ENCODE data around the gene GALNT15. TPM values are rescaled to one million over a fixed set of nuclear protein-coding genes. Genes with fewer than 3 reads are reported as not detected.
A peak's percentile ranks its signal among the peaks of the same experiment; 100 is the strongest.

Gene GALNT15
- polyA plus RNA-seq, 1 donor (not counting 4 experiments of a cell fraction or from before 2014, with no cell fraction given): not detected

- peaks cover 23% of the 10 kb centered on the region for H3K4me1 ChIP-seq (ENCODE audit: control insufficient read depth, extremely low read depth, insufficient read depth, low read length)
- H3K4me3 ChIP-seq (ENCODE audit: control insufficient read depth in 2 of 3, extremely low read depth in 1 of 3, insufficient read depth in 2 of 3, low read depth in 1 of 3, low read length in 3 of 3): peak overlapping the region; percentile 83 to 91 (median 87)
- H3K4me2 ChIP-seq (ENCODE audit: control insufficient read depth, extremely low read depth, insufficient read depth, low read depth, low read length): peak overlapping the region; percentile 94
- TF ChIP-seq EZH2 (IDR thresholded peaks at IDR 0.05; ENCODE audit: low read length) (no peak), CTCF (optimal IDR thresholded peaks at IDR 0.05 in 1 of 3, IDR thresholded peaks at IDR 0.05 in 1 of 3, conservative IDR thresholded peaks at IDR 0.05 in 1 of 3; ENCODE audit: extremely low read depth in 1 of 3, insufficient read depth in 2 of 3, low read length in 3 of 3) (no peak)
- H3K27ac ChIP-seq (ENCODE audit: control insufficient read depth, insufficient read depth, low read length): peak overlapping the region; percentile 86
- dilution Hi-C loops (cut with MboI; ENCODE audit: extremely low pct_ligation_motif_present, low sequenced_read_pairs): no loop called here
- DNase-seq (ENCODE audit: low read depth, low spot score): no peak
- H3K27me3 ChIP-seq (ENCODE audit: control insufficient read depth, extremely low read depth, insufficient read depth, low read length): no peaks in the 10 kb centered on the region
- peaks cover 8 to 16% of the 10 kb centered on the region in 2 experiments for H3K36me3 ChIP-seq (ENCODE audit: control insufficient read depth in 2 of 2, extremely low read depth in 1 of 2, insufficient read depth in 2 of 2, low read length in 2 of 2)
- no peak for FAIRE-seq
- peak overlapping the region; percentile 93 for H3K9ac ChIP-seq (ENCODE audit: control insufficient read depth, extremely low read depth, insufficient read depth, low read length)
- peaks cover 63% of the 10 kb centered on the region for H3K79me2 ChIP-seq (ENCODE audit: control insufficient read depth, insufficient read depth, low read length)
- H3K9me3 ChIP-seq (ENCODE audit: control insufficient read depth, low read depth, low read length): no peaks in the 10 kb centered on the region
- H4K20me1 ChIP-seq (ENCODE audit: control insufficient read depth, extremely low read depth, insufficient read depth, low read length): no peaks in the 10 kb centered on the region
- H2AFZ ChIP-seq (ENCODE audit: control insufficient read depth, low read length): peak overlapping the region; percentile 97
- H3K9me1 ChIP-seq (ENCODE audit: control insufficient read depth, extremely low read depth, insufficient read depth, low read length): no peaks in the 10 kb centered on the region
These were observed 90.9 kb downstream of the GALNT15 start for GRCh38 chr3:16265455-16265786.

GRCh38 chr3:16266714-16267113 lies 92.2 kb downstream of the GALNT15 start:
- Histone ChIP-seq H4K20me1 (ENCODE audit: control insufficient read depth, extremely low read depth, insufficient read depth, low read length) (no peaks in the 10 kb centered on the region), H3K36me3 (ENCODE audit: control insufficient read depth in 2 of 2, extremely low read depth in 1 of 2, insufficient read depth in 2 of 2, low read length in 2 of 2) (peaks cover 5 to 10% of the 10 kb centered on the region in 2 experiments), H3K4me1 (ENCODE audit: control insufficient read depth, extremely low read depth, insufficient read depth, low read length) (peaks cover 23% of the 10 kb centered on the region), H3K9me1 (ENCODE audit: control insufficient read depth, extremely low read depth, insufficient read depth, low read length) (no peaks in the 10 kb centered on the region), H3K4me2 (ENCODE audit: control insufficient read depth, extremely low read depth, insufficient read depth, low read depth, low read length) (peak overlapping the region; percentile 94), H3K4me3 (ENCODE audit: control insufficient read depth in 2 of 3, extremely low read depth in 1 of 3, insufficient read depth in 2 of 3, low read depth in 1 of 3, low read length in 3 of 3) (peak overlapping the region; percentile 83 to 91 (median 87)), H3K79me2 (ENCODE audit: control insufficient read depth, insufficient read depth, low read length) (peaks cover 57% of the 10 kb centered on the region), H3K27me3 (ENCODE audit: control insufficient read depth, extremely low read depth, insufficient read depth, low read length) (no peaks in the 10 kb centered on the region), H3K27ac (ENCODE audit: control insufficient read depth, insufficient read depth, low read length) (peak overlapping the region; percentile 86), H3K9me3 (ENCODE audit: control insufficient read depth, low read depth, low read length) (no peaks in the 10 kb centered on the region), H2AFZ (ENCODE audit: control insufficient read depth, low read length) (peak overlapping the region; percentile 55), H3K9ac (ENCODE audit: control insufficient read depth, extremely low read depth, insufficient read depth, low read length) (peak overlapping the region; percentile 93)
- dilution Hi-C loops (cut with MboI; ENCODE audit: extremely low pct_ligation_motif_present, low sequenced_read_pairs): no loop called here
- TF ChIP-seq EZH2 (IDR thresholded peaks at IDR 0.05; ENCODE audit: low read length): no peak
- no peak for TF ChIP-seq CTCF (optimal IDR thresholded peaks at IDR 0.05 in 1 of 3, IDR thresholded peaks at IDR 0.05 in 1 of 3, conservative IDR thresholded peaks at IDR 0.05 in 1 of 3; ENCODE audit: extremely low read depth in 1 of 3, insufficient read depth in 2 of 3, low read length in 3 of 3)
- DNase-seq (ENCODE audit: low read depth, low spot score): no peak
- FAIRE-seq: peak; percentile 44

Data from keratinocyte (primary cell).